Smooth muscle cell (in vitro differentiated cells): ENCODE measurements around the gene B4GALNT1. TPM values are rescaled to one million over a fixed set of nuclear protein-coding genes. Genes with fewer than 3 reads are reported as not detected.

Experiments used
- DNase-seq: peaks from one replicate; lab custom pipeline; 2025; ENCODE audit not compliant: unreplicated experiment; lab: John Stamatoyannopoulos, UW
- H2AFZ ChIP-seq: fragments of 200-600 bp; sonication (generic); 2 replicates; pipeline ENCODE4 v1.6.0; 2016; ENCODE audit warnings: antibody characterized with exemption, low read depth, mild to moderate bottlenecking
- H3F3A ChIP-seq: fragments of 200-600 bp; sonication (generic); 2 replicates; pipeline ENCODE4 v1.6.0; 2017; ENCODE audit warnings: antibody characterized with exemption, low read depth
- H3K27ac ChIP-seq: fragments of 200-600 bp; sonication (generic); 2 replicates; pipeline ENCODE4 v1.5.1; 2016; ENCODE audit warnings: low read depth, mild to moderate bottlenecking
- H3K27me3 ChIP-seq: fragments of 200-600 bp; sonication (generic); 2 replicates; pipeline ENCODE4 v1.6.1; 2016; ENCODE audit warnings: low read depth, mild to moderate bottlenecking
- H3K36me3 ChIP-seq: fragments of 200-600 bp; sonication (generic); 2 replicates; pipeline ENCODE4 v1.5.1; 2016; ENCODE audit warnings: low read depth
- H3K4me1 ChIP-seq: fragments of 200-600 bp; sonication (generic); 2 replicates; pipeline ENCODE4 v1.5.1; 2016; ENCODE audit warnings: low read depth
- H3K4me2 ChIP-seq: fragments of 200-600 bp; sonication (generic); 2 replicates; pipeline ENCODE4 v1.6.0; 2016; ENCODE audit warnings: mild to moderate bottlenecking
- H3K4me3 ChIP-seq: fragments of 200-600 bp; sonication (generic); 2 replicates; pipeline ENCODE4 v1.5.1; 2016; ENCODE audit warnings: mild to moderate bottlenecking
- H3K79me2 ChIP-seq: fragments of 200-600 bp; sonication (generic); 2 replicates; pipeline ENCODE4 v1.6.0; 2016; ENCODE audit warnings: low read depth, mild to moderate bottlenecking
- H3K9ac ChIP-seq: fragments of 200-600 bp; sonication (generic); 2 replicates; pipeline ENCODE4 v1.6.0; 2016; ENCODE audit warnings: low read depth
- H3K9me3 ChIP-seq: fragments of 200-600 bp; sonication (generic); replicated peaks from 2 replicates; pipeline ENCODE4 v1.5.1; 2016; ENCODE audit warnings: low read depth
- H4K20me1 ChIP-seq: fragments of 200-600 bp; sonication (generic); 2 replicates; pipeline ENCODE4 v1.6.0; 2016; ENCODE audit warnings: low read depth
- WGBS: methylation state at CpG from one replicate; pipeline ENCODE4 v1.1.7; 2016; ENCODE audit warnings: low lambda C conversion rate; 5-methylcytosine and 5-hydroxymethylcytosine counted together
- polyA plus RNA-seq: library from polyadenylated mRNA; unstranded; fragments of >200 nt; fragmentation: Nextera tagmentation; extraction: Ambion mirVana; gene quantifications from 2 replicates; pipeline ENCODE4 v1.2.1, GENCODE V29; 2016
- total RNA-seq: library from RNA; depleted of rRNA; stranded (reverse); fragments of >200 nt; gene quantifications from 2 replicates; pipeline ENCODE4 v1.2.3, GENCODE V29; 2014
- TF ChIP-seq, protein P1 (sequence below): fragments of 200-600 bp; sonication (generic); IDR thresholded peaks from 2 replicates; pipeline ENCODE4 v1.5.1; 2017; ENCODE audit warnings: borderline replicate concordance, mild to moderate bottlenecking, antibody characterized with exemption; ENCODE audit not compliant: insufficient read depth, poor library complexity, severe bottlenecking

B4GALNT1 gene
- total and polyA plus RNA-seq, 2 experiments from 2014 or later: 1.8 to 5.6 TPM

DNA sequence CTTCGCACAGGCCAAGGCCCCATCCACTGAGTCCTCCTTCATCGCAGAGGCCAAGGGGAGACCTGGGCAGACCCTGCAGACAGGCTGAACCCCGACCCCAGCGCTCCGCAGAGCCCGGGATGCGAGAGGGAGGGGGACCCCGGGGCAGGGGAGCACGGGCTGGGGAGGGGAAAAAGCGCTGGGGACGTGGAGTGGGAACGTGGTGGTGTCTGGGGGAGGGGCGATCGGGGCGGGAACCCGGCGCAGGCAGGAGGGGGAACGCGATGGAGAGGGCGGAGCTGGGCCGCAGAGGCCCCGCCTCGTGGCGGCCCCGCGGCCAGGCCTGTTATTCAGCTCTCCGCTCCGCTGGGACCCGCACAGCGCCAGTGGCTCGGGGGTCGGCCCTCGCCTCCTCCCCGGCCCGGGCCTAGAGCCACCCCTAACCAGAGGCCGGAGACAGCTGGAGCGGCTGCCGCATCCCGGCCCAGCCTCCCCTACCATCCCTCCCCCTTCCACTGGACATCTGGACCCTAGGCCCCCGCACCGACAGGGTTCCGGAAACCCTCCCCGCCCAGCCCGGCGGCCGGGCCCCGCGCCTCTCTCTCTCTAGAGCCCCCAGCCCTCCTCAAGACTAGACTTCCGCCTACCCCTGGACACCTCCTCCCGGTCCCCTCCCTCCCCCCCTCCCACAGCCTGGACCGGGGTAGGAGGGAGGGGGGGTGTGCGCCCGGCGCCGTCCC, 21.7 kb downstream of the B4GALNT1 start, which contains the start of gene ARHGEF25:
Gene ARHGEF25 (plus strand): TSS at position 328 of the 719 bp plus-strand sequence. CDS start 460 bp downstream, outside the sequence.
- H3K4me2 ChIP-seq: peak within 1 kb of the TSS; percentile 95
- DNase-seq: peak; percentile 48
- no peaks in the 10 kb centered on the region for H3K9me3 ChIP-seq
- peaks cover 17% of the 10 kb centered on the region for H3K4me1 ChIP-seq
- under 1% methylated on average over 33 of the region's 55 CpGs for WGBS
- H3K36me3 ChIP-seq: no peaks in the 10 kb centered on the region
- H2AFZ ChIP-seq: peak within 1 kb of the TSS; percentile 80
- H3K79me2 ChIP-seq: no peaks in the 10 kb centered on the region
- H3K27me3 ChIP-seq: no peaks in the 10 kb centered on the region
- H3K9ac ChIP-seq: peak within 1 kb of the TSS; percentile 70
- no peak within 1 kb of the TSS for H3K27ac ChIP-seq
- TF ChIP-seq, protein P1, sequence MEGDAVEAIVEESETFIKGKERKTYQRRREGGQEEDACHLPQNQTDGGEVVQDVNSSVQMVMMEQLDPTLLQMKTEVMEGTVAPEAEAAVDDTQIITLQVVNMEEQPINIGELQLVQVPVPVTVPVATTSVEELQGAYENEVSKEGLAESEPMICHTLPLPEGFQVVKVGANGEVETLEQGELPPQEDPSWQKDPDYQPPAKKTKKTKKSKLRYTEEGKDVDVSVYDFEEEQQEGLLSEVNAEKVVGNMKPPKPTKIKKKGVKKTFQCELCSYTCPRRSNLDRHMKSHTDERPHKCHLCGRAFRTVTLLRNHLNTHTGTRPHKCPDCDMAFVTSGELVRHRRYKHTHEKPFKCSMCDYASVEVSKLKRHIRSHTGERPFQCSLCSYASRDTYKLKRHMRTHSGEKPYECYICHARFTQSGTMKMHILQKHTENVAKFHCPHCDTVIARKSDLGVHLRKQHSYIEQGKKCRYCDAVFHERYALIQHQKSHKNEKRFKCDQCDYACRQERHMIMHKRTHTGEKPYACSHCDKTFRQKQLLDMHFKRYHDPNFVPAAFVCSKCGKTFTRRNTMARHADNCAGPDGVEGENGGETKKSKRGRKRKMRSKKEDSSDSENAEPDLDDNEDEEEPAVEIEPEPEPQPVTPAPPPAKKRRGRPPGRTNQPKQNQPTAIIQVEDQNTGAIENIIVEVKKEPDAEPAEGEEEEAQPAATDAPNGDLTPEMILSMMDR: no peak
- H3F3A ChIP-seq: peaks cover 19% of the 10 kb centered on the region
- peak within 1 kb of the TSS; percentile 77 for H3K4me3 ChIP-seq
- peaks cover 4% of the 10 kb centered on the region for H4K20me1 ChIP-seq

DNA sequence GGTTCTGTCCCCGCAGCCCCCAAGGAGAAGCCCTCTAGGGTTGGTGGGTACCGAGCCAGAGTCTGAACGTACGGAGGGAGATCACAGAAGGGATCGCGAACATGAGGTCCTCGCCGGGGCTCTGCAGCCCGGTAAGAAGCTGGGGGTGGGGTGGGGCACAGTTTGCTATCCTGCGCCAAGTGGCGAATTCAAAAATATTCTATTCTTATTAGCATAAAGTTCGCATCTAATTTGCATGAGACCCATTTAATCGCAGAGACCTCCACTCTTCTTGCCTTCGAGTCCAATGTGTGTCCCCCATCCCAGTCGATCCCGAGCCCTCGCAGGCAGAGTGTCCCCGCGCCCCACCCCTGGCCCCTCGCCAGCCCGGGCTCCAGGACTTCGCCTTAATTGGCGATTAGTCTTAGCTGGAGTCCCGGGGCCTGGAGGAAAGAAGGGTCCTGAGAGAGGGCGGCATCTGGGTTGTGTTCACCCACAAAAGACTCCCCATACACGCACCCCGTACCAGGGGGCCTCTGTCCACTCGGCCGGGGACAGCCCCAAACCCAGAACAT, 22.4 kb downstream of the B4GALNT1 start:
- Histone ChIP-seq H3K4me3 (peak overlapping the region; percentile 77), H3K4me1 (peaks cover 17% of the 10 kb centered on the region), H3K27me3 (no peaks in the 10 kb centered on the region), H3K79me2 (no peaks in the 10 kb centered on the region), H4K20me1 (no peaks in the 10 kb centered on the region), H3K4me2 (peak overlapping the region; percentile 95), H3K36me3 (no peaks in the 10 kb centered on the region), H3K27ac (no peak overlapping the region), H3K9me3 (no peaks in the 10 kb centered on the region), H3F3A (peaks cover 19% of the 10 kb centered on the region), H2AFZ (peak overlapping the region; percentile 80), H3K9ac (no peak overlapping the region)
- WGBS: 4% methylated on average over 28 of the region's 29 CpGs
- TF ChIP-seq, protein P1: no peak
- no peak for DNase-seq

DNA sequence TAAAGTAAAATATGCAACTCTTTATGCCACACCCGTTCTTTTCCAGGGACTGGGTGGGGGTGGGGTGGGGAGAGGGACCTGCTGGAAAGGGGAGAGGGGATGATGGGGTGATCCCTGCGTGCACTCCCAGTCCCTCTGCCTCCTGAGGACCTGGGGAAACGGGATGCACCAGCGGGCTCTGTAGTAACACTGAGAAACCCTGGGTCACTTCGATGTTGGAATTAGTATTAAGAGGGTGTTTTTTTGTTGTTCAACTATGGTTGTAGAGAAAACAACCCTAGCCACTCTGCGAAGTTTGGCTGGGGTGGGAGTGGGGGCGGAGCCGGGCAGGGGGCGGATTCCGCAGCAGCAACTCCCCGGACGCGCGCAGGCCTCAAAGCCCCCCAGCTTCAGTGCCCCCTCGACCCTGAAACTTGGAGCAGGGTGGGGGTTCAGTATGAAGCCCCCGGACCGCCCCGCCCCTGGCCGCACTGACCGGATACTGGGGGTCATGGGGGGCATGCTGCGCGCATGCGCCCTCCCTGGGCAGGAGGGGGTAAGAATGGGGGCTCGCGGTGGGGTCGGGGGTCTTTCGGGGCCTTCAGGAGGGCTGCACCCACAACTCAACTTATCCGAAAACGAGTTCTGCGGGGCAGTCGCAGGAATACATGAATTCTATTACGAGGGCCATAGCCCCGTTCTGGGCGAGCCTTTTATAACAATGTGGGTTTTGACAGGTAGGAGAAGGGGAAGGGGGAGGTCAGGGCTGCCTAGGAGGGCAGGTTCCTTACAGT, 23.0 kb downstream of the B4GALNT1 start:
- Histone ChIP-seq H3F3A (peaks cover 19% of the 10 kb centered on the region), H3K9ac (no peak overlapping the region), H3K9me3 (no peaks in the 10 kb centered on the region), H3K4me2 (peak overlapping the region; percentile 95), H3K4me1 (peaks cover 20% of the 10 kb centered on the region), H3K27ac (no peak overlapping the region), H2AFZ (peak overlapping the region; percentile 80), H3K27me3 (no peaks in the 10 kb centered on the region), H3K36me3 (no peaks in the 10 kb centered on the region), H4K20me1 (no peaks in the 10 kb centered on the region), H3K4me3 (peak overlapping the region; percentile 77), H3K79me2 (no peaks in the 10 kb centered on the region)
- DNase-seq: no peak
- TF ChIP-seq, protein P1: no peak
- 12% methylated on average over 22 of the region's 34 CpGs for WGBS
